Activated naive CD8-positive, alpha-beta T cell treated with anti-CD3 and anti-CD28 coated beads, Interleukin-2, amount 50 U/mL, for 16 hours (primary cell): Measurements from ENCODE around the gene CFAP92.
A peak's percentile ranks its signal among the peaks of the same experiment; 100 is the strongest.

Experiments
- DNase-seq: peaks from one replicate; pipeline ENCODE4 v3.0.0-alpha.2; 2020; ENCODE audit warnings: low read depth, low spot score

The CFAP92 gene

DNA sequence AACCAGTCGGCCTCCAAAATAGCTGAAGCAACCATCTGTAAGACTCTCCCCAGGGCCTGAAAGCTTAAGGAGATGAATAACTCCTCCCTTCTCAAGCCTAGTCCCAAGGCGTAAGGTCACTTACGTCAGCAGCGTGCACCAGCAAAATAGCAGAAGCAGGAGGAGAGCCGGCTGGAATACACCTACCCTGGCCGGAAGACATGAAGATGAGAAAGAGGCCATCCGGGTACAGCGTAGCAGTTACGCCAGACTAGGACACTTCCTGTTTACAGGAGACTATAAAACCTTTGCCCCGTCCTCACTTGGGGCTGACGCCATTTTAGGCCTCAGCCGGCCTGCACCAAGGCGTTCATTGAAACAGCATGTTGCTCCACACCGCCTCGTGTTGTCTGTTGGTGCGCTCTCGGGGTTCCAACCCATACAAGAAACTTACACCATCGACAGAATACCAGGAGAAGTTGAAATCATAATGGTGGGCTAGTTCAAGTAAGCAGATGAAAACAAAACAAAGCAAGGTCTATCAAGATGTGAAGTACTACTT lies 2.5 kb downstream of the CFAP92 start:
- DNase-seq: no peak

DNA sequence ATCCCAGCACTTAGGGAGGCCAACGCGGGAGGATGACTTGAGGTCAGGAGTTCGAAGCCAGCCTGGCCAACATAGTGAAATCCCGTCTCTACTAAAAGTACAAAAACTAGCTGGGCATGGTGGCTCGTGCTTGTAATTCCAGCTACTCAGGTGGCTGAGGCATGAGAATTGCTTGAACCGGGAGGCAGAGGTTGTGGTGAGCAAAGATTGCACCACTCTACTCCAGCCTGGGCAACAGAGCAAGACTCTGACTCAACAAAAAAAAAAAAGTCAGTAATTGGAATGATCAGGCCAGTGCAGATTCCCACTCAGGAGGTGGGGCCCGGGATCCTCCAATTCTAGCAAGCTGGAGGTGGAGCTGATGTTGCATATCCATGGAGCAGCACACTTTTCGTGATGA lies 5.6 kb downstream of the CFAP92 start:
- no peak for DNase-seq

DNA sequence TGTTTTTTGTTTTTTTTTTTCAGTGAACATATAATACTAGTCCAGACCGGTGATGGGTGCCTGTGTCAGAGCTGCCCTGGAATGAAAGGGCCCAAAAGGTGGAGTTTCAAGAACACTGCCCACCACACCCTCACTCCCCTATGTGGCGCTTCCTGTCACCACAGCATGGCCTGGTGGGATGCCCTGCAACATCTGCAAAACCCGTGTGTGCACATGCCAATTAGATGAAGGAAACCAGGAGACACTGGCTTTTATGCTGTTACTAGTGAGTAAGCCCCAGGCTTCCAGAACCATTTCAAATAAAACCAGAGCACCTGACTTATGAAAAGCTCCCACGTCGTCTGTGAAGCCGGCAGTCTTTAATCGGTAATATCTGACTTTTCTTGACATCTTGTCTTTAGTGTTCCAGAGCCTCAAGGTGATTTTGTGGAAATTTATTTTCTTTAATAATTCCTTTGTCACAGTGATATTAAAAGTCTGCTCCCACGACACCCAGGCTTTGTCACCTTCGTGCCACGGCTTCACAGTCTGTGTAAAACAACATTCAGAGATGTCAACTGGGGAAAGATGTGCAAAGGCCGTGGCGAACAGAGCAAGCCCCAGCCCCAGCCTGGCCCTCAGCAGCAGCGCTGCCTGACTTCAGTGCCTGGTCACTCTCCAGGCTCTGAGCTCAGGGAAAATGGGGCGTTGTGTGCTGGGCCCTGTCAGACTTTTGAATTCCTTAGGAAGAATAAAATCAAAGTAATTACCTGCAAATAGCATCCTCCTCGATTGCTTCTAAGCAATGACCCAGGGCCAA lies 6.4 kb downstream of the CFAP92 start:
- DNase-seq: no peak

DNA sequence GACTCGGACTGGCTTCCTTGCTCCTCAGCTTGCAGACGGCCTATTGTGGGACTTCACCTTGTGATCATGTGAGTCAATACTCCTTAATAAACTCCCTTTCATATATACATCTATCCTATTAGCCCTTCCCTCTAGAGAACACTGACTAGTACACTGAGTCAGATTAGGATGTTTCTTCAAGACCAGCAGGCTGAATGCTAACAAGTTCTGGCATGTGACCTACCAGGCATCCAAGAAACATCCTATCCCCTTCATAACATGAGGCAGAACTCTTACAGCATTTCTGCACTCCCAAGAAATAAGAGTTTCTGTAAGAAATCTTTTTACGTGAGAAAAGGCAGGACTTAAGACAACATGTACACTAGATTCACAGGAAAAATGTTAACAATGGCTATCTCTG lies 9.3 kb downstream of the CFAP92 start:
- DNase-seq: no peak

DNA sequence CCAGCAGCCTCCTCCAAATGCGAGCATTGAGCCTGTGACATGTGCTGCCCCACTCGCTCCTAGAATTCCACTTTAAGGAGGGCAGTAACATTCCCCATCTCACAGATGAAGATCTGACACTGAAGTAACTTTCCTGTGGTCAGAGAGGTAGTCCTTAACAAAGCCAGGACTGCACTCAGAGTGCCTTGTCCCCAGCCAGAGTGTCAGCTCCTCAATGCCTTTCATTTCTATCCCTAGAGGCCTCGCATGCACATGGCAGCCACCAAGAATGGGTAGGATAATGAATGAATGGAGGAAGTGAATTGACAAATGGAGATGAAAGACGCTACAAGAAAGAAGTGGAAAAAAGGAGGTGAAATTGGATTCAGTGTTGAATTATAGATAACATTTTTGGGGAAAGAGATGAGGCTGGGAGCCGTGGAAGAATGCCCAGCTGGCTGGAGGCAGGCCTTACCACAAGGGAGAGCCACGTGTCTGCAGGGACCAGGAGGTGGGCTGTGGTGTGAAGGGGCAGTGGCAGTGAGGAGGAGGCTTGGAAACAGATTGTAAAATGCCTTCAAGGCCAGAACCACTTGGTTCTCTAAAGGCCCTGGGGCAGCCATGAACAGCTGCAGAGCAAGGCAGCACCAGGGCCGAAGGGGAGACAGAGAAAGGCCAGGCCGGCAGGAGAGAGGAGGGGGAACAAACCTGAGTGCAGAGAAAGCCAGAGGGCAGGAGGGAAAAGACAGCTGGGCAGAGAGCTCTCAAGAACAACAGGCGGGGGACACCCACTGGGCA lies 10.4 kb downstream of the CFAP92 start:
- no peak for DNase-seq

DNA sequence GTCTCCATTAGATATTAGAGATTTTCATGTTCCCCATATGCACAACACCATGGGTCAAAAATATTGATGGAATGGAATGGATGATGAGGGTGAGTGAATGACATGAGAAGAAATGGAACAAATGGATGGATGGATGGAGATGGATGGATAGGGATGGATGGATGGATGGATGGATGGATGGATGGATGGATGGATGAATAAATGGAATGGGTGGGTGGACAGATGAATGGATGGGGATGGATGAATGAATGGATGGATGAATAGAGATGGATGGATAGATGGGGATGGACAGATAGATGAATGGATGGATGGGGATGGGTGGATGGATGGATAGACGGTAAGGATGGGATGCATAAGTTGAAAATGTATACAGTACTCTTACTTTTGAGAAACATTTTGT lies 18.6 kb downstream of the CFAP92 start:
- no peak for DNase-seq

DNA sequence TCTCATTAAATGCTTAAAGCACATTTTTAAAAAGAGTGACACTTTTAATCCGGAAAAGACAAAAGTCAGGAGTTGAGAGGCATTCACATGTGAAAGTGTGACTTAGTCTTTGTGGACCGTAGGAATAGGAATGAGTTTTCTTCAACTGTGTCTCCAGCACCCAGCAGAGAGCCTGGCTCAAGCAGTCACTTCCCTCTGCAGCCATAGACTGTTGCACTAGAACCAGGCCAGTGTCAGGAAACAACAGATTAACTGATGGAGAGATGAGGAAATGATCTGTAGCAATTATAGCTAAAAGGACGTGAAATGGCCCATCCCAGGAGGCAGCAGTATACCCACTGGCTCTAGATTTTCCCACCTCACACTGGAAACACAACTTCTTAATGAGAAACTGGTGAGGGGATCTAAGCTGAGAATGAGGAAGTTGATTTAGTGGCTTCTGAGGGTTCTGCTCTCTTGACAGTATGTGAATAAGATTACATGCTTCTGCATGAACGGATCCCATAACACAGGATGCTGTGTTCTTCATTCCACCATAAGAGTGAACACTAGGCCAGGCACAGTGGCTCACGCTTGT lies 19.8 kb downstream of the CFAP92 start:
- DNase-seq: no peak

DNA sequence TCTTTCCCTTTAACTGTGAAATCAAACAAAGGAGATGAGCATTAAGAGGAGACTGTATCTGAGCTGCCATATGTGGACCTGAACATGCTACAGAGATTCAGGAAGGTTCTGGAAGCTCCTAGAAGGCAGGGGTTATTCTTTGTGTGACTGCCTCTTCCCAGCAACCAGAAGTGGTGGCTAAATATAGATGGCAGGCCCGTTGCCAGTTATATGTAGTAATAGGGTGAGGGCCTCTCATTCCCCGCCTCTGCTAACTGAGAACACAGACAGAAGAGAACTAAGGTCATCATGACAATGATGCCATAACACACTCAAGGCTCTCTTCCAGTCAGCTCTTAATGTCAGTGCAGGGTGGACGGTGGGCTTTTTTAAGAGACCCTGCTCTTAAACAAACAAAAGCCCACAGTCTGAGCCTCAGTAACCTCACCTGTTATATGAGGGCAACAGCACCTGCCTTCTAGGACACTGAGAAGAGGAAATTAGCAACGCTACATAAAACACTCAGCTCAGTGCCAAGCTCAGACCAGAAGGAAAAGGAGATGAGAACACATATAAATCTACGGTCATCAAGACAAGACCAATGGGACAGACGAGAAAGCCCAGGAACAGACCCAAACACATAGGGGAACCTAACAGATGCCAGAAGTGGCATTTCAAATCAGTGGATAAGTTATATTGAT lies 22.3 kb downstream of the CFAP92 start:
- DNase-seq: no peak

DNA sequence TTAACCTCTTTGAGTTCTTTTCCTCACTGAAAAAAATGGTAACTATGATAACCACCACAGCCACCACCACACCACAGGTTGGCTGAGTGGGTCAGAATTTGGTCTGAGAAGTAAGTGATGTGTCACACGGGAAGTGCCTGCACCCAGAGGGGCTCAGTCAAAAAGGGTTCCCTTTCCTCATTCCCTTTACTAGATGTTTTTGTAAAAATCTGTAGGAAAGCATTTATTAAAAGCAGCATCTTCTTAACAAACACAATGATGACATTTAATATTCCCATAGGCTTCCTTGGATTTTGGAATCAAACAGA lies 23.2 kb downstream of the CFAP92 start:
- no peak for DNase-seq

DNA sequence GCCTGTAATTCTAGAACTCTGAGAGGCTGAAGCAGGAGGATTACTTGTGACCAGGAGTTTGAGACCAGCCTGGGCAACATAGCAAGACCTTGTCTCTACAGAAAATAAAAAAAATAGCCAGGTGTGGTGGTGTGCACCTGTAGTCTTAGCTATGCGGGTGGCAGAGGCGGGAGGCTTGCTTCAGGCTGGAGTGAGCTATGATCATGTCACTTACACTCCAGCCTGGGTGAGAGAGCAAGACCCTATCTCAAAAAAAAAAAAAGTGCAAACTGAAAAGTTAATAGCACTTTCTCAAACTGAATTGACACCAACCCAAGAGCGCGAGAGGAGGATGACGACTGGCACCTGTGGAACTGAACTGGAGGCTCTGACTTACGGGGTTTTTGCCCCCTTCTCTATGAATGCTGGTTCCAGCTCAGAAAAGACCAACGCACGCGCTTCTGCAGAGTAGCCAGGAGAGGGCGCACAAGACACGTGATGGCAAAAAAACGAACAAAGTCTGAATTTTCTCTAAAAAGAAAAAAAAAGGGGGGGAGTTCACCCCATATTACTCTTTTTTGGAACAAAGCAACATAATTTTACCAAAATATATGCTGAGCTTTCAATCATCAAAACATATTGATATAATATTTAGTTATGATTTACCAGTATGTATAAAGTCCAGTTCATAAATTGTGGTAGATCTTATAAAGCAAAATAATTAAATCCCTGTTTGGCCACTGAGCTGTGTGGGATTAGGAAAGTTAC lies 23.7 kb downstream of the CFAP92 start:
- DNase-seq: peak; percentile 34

DNA sequence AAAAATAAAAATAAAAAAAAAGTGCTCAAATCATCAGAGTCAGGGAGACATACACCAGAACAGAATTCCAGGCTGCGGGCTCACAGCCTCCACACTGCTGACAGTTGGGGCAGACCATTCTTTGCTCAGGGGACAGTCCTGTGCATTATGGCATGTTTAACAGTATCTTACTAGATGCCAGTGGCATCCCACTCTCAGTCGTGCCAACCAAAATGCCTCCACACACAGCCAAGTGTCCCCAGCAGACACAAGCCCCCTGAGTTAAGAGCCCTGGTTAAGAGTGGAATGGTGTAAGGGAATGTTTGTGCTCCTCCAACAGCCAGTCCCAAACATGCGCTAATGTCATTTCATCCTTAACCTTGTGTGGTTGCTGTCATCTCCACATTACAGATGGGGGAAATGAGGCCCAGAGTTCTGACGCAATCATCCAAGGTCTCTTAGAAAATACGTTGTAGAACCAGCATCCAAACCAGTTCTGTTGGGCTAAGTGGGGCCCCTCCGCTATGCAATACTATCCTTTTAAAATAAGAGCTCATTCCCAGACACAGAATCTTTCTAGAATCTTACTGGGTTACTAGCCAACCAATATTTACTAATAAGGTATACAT lies 26.0 kb downstream of the CFAP92 start:
- DNase-seq: no peak

DNA sequence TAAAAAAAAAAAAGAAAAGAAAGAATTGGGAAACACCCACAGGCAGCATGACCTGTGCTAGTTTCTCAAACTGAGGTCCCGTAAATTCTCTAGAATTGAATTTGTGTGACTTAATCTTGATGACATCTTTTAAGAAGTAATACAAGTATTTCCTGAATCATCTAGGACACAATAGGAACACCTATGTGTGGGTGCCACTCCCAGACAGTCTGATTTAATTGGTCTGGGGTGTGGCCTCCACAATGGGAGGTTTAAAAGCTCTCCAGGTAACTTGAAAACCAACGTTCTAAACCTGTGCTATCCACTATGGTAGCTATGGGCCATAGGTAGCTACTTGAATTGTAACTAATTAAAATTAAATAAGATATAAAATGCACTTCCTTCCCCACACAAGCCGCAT lies 28.1 kb downstream of the CFAP92 start:
- no peak for DNase-seq

DNA sequence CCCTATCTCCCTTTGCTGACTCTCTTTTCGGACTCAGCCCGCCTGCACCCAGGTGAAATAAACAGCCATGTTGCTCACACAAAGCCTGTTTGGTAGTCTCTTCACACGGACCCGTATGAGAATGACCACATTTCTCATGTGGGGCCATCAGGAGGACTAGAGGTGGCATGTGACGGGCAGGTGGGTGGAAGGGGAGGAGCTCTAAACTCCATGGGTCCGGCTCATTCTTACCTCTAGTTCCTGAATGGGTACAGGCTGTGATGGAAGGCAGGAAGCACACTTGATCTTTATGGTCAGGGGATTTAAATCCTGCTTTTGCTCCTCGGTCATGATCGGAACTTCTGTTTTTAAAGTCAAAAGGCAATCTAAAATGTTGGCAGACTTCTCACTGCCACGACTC lies 28.6 kb downstream of the CFAP92 start:
- DNase-seq: no peak

DNA sequence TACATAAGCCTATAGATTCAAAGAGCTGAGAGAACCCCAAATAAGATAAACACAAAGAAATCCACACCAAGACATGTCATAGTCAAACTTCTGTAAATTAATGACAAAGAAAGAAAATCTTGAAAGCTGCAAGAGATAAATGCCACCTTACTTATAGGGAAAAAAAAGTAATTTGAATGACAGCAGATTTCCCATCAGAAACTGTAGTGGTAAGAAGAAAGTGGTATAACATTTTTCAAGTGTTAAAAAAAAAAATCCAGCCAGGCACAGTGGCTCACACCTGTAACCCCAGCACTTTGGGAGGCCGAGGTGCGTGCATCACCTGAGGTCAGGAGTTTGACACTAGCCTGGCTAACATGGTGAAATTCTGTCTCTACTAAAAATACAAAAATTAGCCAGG lies 37.4 kb downstream of the CFAP92 start:
- DNase-seq: no peak

DNA sequence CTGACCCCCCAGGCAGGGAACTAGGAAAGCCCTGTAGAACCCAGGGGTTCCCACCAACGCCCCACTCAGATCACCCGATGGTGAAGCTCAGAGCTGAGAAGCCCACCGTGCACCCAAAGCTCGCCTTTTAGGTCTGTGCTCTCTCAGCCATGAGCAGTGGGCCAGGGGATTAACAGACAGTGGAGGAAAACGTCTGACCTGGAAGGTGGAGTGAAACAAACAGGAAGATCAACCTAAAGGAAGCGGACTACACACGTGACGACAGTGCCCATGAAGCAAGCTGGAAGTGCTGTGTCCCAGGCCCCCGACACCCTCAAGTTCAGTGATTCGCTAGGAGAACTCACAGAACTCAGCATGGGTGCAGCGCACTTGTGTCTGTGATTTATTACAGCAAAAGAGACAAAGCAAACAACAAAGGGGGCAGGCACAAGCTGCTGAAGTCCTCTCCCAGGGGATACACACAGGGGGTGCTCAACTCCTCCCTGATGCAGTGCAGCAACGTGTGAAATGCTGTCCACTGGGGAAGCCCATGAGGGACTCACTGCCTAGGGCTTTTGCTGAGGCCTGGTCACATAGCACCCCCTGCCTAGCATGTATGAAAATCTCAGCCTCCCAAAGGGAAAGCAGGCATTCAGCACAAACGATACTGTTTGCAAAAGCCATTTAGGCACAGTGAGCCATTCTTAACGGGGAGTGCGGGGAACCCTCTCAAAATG lies 43.5 kb downstream of the CFAP92 start:
- no peak for DNase-seq

DNA sequence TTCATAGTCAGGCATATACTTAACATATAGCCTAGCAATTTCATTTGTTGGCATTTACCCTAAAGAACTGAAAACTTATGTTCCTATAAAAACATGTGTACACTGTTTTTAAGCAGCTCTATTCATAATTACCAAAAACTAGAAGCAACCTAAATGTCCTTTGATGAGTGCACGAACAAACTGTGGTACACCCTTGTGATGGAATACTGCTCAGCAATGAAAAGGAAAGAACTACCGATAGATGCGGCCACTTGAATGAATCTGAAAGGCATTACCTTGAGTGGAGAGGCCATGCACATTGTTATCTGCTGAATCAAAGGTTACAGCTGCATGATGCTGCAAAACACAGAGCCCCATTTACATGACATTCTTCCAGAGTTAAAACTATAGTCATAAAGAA lies 44.7 kb downstream of the CFAP92 start:
- DNase-seq: no peak

DNA sequence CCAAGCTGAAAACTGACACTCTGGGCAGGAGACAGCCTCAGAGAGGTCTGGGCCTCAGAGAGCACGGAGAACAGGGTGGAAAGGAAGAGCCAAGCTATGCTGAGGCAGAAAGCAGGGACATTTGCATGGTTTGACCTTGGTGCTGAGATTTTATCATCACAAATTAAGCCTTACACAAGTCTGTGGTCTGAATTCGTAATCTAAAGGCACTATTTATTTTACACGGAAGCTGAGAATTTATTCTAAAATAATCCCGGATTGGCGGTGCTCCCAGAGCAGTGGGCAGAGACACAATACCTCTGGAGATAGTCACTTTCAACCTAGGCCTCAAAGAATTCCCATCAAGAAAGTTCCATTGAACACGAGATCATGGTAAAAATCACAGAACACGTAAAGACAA lies 47.5 kb downstream of the CFAP92 start:
- DNase-seq: no peak

DNA sequence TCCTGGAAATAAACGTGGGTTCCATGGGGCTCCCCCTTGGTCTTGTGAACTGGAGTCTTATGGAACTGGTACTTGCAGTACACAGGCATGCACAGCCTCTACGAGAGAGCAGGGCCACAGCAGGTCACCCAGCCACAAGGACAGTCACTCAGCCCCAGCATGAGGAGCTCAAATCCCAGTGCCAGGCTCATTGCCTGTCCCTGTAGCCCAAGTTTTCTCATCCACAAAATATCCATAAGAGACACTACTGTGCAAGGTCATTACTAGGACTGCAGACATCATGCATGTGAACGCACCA lies 48.0 kb downstream of the CFAP92 start:
- no peak for DNase-seq

DNA sequence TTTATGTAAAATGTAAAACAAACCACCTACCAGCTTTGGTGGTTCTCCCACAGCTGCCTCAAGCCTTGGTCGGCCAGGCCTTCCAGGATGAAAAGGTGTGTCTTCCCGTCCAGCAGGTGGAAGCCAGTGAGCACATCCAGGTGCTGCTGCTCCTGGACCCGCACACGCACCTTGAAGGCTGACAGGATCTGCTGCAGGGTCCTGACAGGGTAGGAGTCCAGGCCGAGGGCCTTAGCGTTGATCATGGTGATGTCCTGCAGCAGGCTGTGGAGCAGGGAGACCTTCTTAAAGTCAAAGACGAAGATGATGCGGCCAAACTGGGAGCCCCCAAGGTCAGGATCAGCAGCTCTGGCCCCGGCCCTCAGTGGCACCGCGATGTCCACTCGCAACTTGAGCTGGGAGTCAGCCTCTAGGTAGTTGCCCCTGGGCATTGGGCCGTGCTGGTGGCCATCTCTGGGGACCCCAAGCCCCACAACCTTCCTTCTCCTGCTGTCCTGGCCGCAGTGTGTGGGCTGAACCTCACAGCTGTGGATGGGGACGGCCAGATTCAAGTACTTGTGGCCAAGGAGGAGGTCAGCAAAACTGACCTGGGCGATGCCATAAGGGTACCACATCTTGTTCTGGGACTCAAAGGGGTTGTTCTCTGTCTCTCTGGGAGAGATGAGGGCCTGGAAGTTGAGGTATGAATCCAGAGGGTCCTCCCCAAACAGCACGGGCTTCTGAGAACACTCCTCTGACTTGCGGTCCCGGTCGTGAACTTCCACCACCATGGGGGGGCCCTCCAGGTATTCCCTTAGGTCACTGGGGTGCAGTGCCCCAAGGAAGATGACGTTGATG lies 48.6 kb downstream of the CFAP92 start:
- no peak for DNase-seq
